D721Med (cell line): ENCODE measurements around the gene DNAJC15.

Experiments
- DNase-seq: peaks from one replicate; pipeline ENCODE4 v3.0.0; 2011; ENCODE audit warnings: low spot score; ENCODE audit not compliant: insufficient read length
- FAIRE-seq: peaks from 2 replicates; lab custom pipeline; 2011; peaks lifted over from hg19 to GRCh38; lab: Jason Lieb, UNC
- TF ChIP-seq, protein P1 (sequence below): IDR thresholded peaks from 2 replicates; pipeline ENCODE4 v1.5.1; 2012; ENCODE audit warnings: mild to moderate bottlenecking, control low read depth; ENCODE audit not compliant: insufficient read depth; ENCODE audit errors: missing control alignments

Gene DNAJC15

DNA sequence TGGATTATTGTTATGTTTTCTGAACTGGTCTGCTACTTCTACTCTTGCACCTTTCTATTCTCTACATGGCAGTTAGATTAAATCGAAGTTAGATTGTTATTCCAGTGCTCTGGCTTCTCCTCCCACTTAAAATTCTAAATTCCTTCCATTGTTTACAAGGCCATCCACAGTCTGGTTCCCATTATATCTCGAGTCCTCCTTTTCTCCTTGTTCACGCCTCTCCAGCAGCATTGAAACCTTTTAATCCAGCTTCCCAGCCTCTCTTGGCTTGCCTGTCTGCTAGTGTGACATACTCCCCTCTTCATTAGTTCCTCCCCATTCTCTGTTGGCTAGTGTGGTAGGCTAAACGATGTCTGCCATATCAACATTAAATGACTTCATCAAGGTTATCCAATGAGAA is 54.5 kb downstream of the DNAJC15 start:
- DNase-seq (no peak), FAIRE-seq (no peak)
- TF ChIP-seq, protein P1, sequence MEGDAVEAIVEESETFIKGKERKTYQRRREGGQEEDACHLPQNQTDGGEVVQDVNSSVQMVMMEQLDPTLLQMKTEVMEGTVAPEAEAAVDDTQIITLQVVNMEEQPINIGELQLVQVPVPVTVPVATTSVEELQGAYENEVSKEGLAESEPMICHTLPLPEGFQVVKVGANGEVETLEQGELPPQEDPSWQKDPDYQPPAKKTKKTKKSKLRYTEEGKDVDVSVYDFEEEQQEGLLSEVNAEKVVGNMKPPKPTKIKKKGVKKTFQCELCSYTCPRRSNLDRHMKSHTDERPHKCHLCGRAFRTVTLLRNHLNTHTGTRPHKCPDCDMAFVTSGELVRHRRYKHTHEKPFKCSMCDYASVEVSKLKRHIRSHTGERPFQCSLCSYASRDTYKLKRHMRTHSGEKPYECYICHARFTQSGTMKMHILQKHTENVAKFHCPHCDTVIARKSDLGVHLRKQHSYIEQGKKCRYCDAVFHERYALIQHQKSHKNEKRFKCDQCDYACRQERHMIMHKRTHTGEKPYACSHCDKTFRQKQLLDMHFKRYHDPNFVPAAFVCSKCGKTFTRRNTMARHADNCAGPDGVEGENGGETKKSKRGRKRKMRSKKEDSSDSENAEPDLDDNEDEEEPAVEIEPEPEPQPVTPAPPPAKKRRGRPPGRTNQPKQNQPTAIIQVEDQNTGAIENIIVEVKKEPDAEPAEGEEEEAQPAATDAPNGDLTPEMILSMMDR, result no peak

DNA sequence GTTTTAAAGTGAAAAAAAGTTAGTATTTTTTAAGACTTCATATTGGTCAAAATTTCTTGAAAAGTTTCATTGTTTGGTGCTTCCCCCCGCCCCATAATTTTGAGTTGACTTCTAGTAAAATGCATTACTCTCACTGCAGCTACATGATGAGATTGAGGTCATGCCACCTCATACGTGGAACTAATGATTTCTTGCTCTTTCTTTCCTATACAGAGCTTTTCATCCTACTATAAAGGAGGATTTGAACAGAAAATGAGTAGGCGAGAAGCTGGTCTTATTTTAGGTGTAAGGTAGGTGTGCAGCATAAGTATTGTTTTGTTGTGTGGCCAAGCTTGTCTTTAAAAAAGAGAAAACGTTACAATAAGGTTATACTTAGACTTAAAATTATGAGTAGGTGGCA is 55.0 kb downstream of the DNAJC15 start:
- FAIRE-seq (no peak), DNase-seq (no peak)
- TF ChIP-seq, protein P1, result no peak

DNA sequence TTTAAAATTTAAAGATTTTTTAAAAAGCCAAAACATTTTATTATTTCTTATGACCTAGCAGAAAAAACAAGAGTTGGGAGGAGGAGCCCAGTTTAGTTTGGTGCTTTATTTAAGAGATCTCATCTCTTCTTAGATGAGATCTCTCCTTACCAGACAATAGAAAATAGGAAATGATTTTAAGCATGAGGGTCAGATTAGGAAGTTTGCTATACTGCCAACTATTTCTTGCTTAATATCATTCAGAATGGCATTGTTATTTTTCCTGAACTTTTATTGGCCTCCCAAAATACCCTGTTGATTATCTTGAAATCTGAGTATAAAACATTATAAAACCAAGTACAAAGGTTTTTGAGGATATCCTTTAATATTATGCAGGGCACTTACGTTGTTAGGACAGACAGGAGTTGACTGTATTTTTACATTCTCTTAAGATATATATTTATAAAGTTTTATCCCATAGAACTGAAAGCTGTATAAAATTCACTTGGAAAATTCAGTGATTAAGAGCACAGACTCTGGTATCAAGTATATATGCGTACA is 56.1 kb downstream of the DNAJC15 start:
- DNase-seq, result no peak
- TF ChIP-seq, protein P1, result no peak
- FAIRE-seq, result no peak

DNA sequence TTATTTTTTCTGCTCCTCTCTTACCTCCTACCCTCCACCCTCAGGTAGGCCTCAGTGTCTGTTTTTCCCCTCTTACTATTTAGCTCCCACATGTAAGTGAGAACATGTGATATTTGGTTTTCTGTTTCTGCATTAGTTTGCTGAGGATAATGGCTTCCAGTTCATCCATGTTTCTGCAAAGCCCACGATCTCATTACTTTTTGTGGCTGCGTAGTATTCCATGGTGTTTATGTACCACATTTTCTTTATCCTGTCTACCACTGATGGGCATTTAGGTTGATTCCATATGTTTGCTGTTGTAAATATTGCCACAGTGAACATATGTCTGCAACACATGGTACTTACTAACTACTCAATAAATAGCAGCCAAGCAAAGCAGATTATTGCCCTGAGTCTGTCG is 56.8 kb downstream of the DNAJC15 start:
- TF ChIP-seq, protein P1, result no peak
- FAIRE-seq (no peak), DNase-seq (no peak)

DNA sequence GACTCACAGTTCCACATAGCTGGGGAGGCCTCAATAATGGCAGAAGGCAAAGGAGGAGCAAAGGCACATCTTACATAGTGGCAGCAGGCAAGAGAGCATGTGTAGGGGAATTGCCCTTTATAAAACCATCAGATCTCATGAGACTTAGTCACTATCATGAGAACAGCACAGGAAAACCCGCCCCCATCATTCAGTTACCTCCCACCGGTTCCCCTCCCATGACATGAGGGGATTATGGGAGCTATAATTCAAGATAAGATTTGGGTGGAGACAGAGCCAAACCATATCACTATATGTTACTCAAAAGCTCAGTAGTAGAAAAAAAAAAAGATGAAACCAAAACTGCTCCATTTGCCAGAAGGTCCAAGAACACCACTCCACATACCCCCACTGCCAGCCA is 58.5 kb downstream of the DNAJC15 start:
- TF ChIP-seq, protein P1, result no peak
- FAIRE-seq (no peak), DNase-seq (no peak)

DNA sequence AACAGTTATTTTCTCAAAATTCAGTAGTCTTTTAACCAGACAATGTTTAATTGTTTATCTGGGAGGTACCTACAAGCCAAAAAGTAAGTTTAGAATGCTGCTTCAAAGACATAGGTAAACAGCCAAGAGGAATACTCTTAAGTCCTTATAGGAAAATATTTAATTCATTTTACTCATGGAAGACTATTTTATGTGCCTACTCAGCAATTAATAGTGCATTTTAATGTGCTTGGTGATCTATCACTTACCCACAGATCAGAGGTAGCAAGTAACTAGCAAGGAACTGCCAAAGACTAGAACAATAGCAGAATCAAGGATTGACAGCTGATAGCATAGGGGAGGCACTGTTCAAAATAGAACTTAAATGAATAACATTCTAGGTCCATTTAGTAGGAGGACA is 60.4 kb downstream of the DNAJC15 start:
- FAIRE-seq, result no peak
- no peak for DNase-seq
- TF ChIP-seq, protein P1, result no peak

DNA sequence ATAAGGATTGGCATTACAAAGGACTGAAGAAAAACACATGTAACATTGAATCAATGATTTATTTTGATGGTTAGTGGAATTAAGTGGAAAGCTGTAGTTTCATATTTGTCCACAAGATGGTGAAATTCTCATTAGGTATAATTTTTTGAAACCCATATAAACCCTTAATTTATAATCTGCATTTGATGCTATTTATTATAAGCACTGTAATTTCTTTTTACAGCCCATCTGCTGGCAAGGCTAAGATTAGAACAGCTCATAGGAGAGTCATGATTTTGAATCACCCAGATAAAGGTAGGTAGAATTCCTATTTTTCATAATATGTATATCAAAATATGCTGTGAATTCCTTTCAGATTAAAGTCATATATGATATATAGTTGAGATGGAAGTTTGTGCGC is 62.2 kb downstream of the DNAJC15 start:
- TF ChIP-seq, protein P1, result peak; percentile 46
- DNase-seq (no peak), FAIRE-seq (no peak)
